Endothelial cell of umbilical vein (primary cell): ENCODE results near the gene PDGFB. TPM values are rescaled to one million over a fixed set of nuclear protein-coding genes. Genes with fewer than 3 reads are reported as not detected.

ENCODE experiments used
- BruUV-seq: library from RNA; stranded (reverse); fragments of 400-500 nt; replicated peaks from 2 replicates; lab custom pipeline; 2021; lab: Mats Ljungman, UMichigan
- CTCF ChIA-PET: fragments of 300-600, 350-600 bp; sonication (Branson Sonifier 250); formaldehyde crosslinking; loops from one replicate; lab custom pipeline; 2021; ENCODE audit warnings: antibody characterized with exemption, inconsistent platforms; lab: Charles Lee
- POLR2A ChIA-PET: fragments of 300-600, 350-600 bp; sonication (Branson Sonifier 250); formaldehyde crosslinking; loops from one replicate; lab custom pipeline; 2021; ENCODE audit warnings: antibody characterized with exemption, inconsistent platforms; lab: Charles Lee
- DNase-seq: peaks from one replicate; pipeline ENCODE4 v3.0.0-alpha.2; 2011; ENCODE audit warnings: low read depth, low spot score
- FAIRE-seq: peaks from 2 replicates; lab custom pipeline; 2011; peaks lifted over from hg19 to GRCh38; lab: Jason Lieb, UNC
- H2AFZ ChIP-seq: 2 replicates; pipeline ENCODE4 v1.6.0; 2012; ENCODE audit warnings: low read depth, low read length, control low read depth, inconsistent platforms
- H3K27ac ChIP-seq: 2 replicates; pipeline ENCODE4 v1.5.1; 2011; ENCODE audit warnings: low read depth, mild to moderate bottlenecking, control low read depth, low read length, moderate library complexity; ENCODE audit not compliant: insufficient read depth
- H3K27me3 ChIP-seq, 2 experiments: 2 replicates each; pipeline versions ENCODE4 v1.6.0 to v1.6.1; 2011; ENCODE audit warnings: low read length in 2 of 2, mixed read lengths in 1 of 2; ENCODE audit not compliant: control insufficient read depth in 2 of 2, insufficient read depth in 2 of 2
- H3K36me3 ChIP-seq, 2 experiments: 2 replicates in 1 of 2; 3 replicates in 1 of 2; pipeline ENCODE4 v1.5.1; 2011; ENCODE audit warnings: low read length in 2 of 2, mild to moderate bottlenecking in 1 of 2, moderate library complexity in 1 of 2; ENCODE audit not compliant: control insufficient read depth in 2 of 2, insufficient read depth in 2 of 2; ENCODE audit errors: extremely low read depth in 1 of 2
- H3K4me1 ChIP-seq: 3 replicates; pipeline ENCODE4 v1.5.1; 2011; ENCODE audit warnings: mild to moderate bottlenecking, low read length; ENCODE audit not compliant: control insufficient read depth, insufficient read depth; ENCODE audit errors: extremely low read depth
- H3K4me2 ChIP-seq: 2 replicates; pipeline ENCODE4 v1.6.1; 2011; ENCODE audit warnings: low read length, control low read depth, mixed read lengths; ENCODE audit not compliant: insufficient read depth
- H3K4me3 ChIP-seq, 3 experiments: fragments of 200-600 bp in 1 of 3; sonication (generic), shearing (Covaris generic) in 1 of 3; replicated peaks in 1 of 3; 2 replicates each; pipeline ENCODE4 v1.5.1; 2011 to 2016; ENCODE audit warnings: control low read depth in 3 of 3, low read length in 3 of 3, mild to moderate bottlenecking in 2 of 3, inconsistent platforms in 1 of 3, low read depth in 1 of 3, moderate library complexity in 1 of 3; ENCODE audit not compliant: insufficient read depth in 1 of 3
- H3K79me2 ChIP-seq: 2 replicates; pipeline ENCODE4 v1.6.0; 2012; ENCODE audit warnings: low read length, inconsistent platforms; ENCODE audit not compliant: control insufficient read depth, insufficient read depth
- H3K9ac ChIP-seq: replicated peaks from 2 replicates; pipeline ENCODE3; 2011; ENCODE audit warnings: low read length, control low read depth; ENCODE audit not compliant: insufficient read depth; ENCODE audit errors: extremely low read depth
- H3K9me1 ChIP-seq: replicated peaks from 3 replicates; pipeline ENCODE4 v1.6.0; 2011; ENCODE audit warnings: mild to moderate bottlenecking, low read length; ENCODE audit not compliant: control insufficient read depth, insufficient read depth; ENCODE audit errors: extremely low read depth
- H3K9me3 ChIP-seq: replicated peaks from 2 replicates; pipeline ENCODE4 v1.5.1; 2012; ENCODE audit warnings: low read length, inconsistent platforms; ENCODE audit not compliant: control insufficient read depth, insufficient read depth
- H4K20me1 ChIP-seq: replicated peaks from 2 replicates; pipeline ENCODE3; 2011; ENCODE audit warnings: mild to moderate bottlenecking, low read length; ENCODE audit not compliant: control insufficient read depth, insufficient read depth; ENCODE audit errors: extremely low read depth
- CTCF ChIP-seq, 2 donors: IDR thresholded peaks; 1 replicate in 1 of 2; 2 replicates in 1 of 2; pipeline ENCODE4 v1.5.1; 2011; ENCODE audit warnings: low read length in 2 of 2, mild to moderate bottlenecking in 2 of 2, moderate library complexity in 2 of 2, control low read depth in 1 of 2, inconsistent platforms in 1 of 2, low read depth in 1 of 2; ENCODE audit not compliant: insufficient read depth in 1 of 2; ENCODE audit errors: extremely low read depth in 1 of 2
- EZH2 ChIP-seq: IDR thresholded peaks from 2 replicates; pipeline ENCODE4 v1.6.1; 2012; ENCODE audit warnings: borderline replicate concordance, low read depth, mild to moderate bottlenecking, moderate library complexity, low read length, inconsistent platforms; ENCODE audit not compliant: severe bottlenecking
- FOS ChIP-seq: IDR thresholded peaks from 2 replicates; pipeline ENCODE4 v1.6.1; 2011; ENCODE audit warnings: mild to moderate bottlenecking, low read length, moderate library complexity, borderline replicate concordance; ENCODE audit not compliant: insufficient read depth
- GATA2 ChIP-seq: IDR thresholded peaks from 2 replicates; pipeline ENCODE4 v1.7.0; 2011; ENCODE audit warnings: low read depth, mild to moderate bottlenecking, moderate library complexity, mixed read lengths, low read length; ENCODE audit not compliant: insufficient read length, insufficient read depth
- JUN ChIP-seq: IDR thresholded peaks from 2 replicates; pipeline ENCODE4 v1.6.1; 2011; ENCODE audit warnings: borderline replicate concordance, low read depth; ENCODE audit not compliant: insufficient read length, insufficient read depth
- MAX ChIP-seq: IDR thresholded peaks from 2 replicates; pipeline ENCODE4 v1.6.1; 2011; ENCODE audit not compliant: insufficient read depth, insufficient read length
- MYC ChIP-seq: IDR thresholded peaks from one replicate; pipeline ENCODE4 v1.6.1; 2011; ENCODE audit warnings: mild to moderate bottlenecking, low read depth, low read length
- POLR2A ChIP-seq: IDR thresholded peaks from 2 replicates; pipeline ENCODE4 v1.6.1; 2012; ENCODE audit warnings: low read depth, mild to moderate bottlenecking, control low read depth, low read length
- POLR2AphosphoS5 ChIP-seq: IDR thresholded peaks from 2 replicates; pipeline ENCODE4 v1.6.1; 2012; ENCODE audit warnings: low read depth, mild to moderate bottlenecking, control low read depth, low read length, moderate library complexity; ENCODE audit not compliant: insufficient read depth
- dilution Hi-C: fragments of 300-500 bp; cut with MboI; formaldehyde crosslinking; loops from one replicate; pipeline ENCODE4 v1.15.0; 2019; ENCODE audit warnings: low sequenced_read_pairs; ENCODE audit not compliant: extremely low pct_ligation_motif_present
- intact Hi-C: fragments of 100-400 bp; cut with micrococcal nuclease; formaldehyde crosslinking; loops from one replicate; pipeline ENCODE4 v1.10.0; 2022
- polyA plus RNA-seq, 4 experiments: library from polyadenylated mRNA; depleted of rRNA in 3 of 4; stranded (reverse) in 3 of 4; unstranded in 1 of 4; fragments of >200 nt; gene quantifications; 2 replicates each; pipeline versions ENCODE4 v1.2.1 to v1.2.3, GENCODE V29; 2011 to 2012; ENCODE audit warnings: missing spikeins in 1 of 4
- total RNA-seq: library from RNA; stranded (reverse); gene quantifications from 2 replicates; pipeline ENCODE4 v1.2.3, GENCODE V29; 2021

Gene PDGFB
- total and polyA plus RNA-seq, 2 donors (not counting 3 experiments of a cell fraction or from before 2014, with no cell fraction given), result 135 to 240 TPM

- Histone ChIP-seq H3K4me3 (no peak overlapping the region), H3K79me2 (peaks cover 13% of the 10 kb centered on the region), H3K9me3 (no peaks in the 10 kb centered on the region), H3K9ac (no peak overlapping the region), H3K4me2 (no peak overlapping the region), H3K9me1 (no peaks in the 10 kb centered on the region), H3K27ac (no peak overlapping the region), H2AFZ (no peak overlapping the region), H3K4me1 (peaks cover 6% of the 10 kb centered on the region), H3K36me3 (peaks cover 57 to 77% of the 10 kb centered on the region in 2 experiments), H3K27me3 (no peaks in the 10 kb centered on the region), H4K20me1 (no peaks in the 10 kb centered on the region)
- FAIRE-seq, result no peak
- TF ChIP-seq MAX (no peak), EZH2 (no peak), CTCF (IDR thresholded peaks at IDR 0.05; ENCODE audit: extremely low read depth in 1 of 2, insufficient read depth in 1 of 2, low read depth in 1 of 2, low read length in 2 of 2) (no peak), POLR2A (no peak), GATA2 (no peak), FOS (no peak), POLR2AphosphoS5 (no peak), MYC (no peak), JUN (no peak)
- ChIA-PET CTCF (interaction anchor here (0.8 kb wide), 1 partner anchor 54 kb away, joined by 3 read pairs; no protein-coding TSS in a partner anchor), POLR2A (interaction anchor here (1.6 kb wide), 1 partner anchor 94 kb away, joined by 3 read pairs; the partner anchor contains the start of gene RPL3)
- dilution Hi-C loops (no loop called here), intact Hi-C loops (no loop called here)
- no TSS peak for BruUV-seq
- no peak for DNase-seq
These were observed 19.2 kb downstream of the PDGFB start for GRCh38 chr22:39225591-39225990.
